Measurements from ENCODE around the gene CEP104. TPM values are rescaled to one million over a fixed set of nuclear protein-coding genes. Genes with fewer than 3 reads are reported as not detected.

Gene CEP104
- polyA plus RNA-seq, 3 donors, result 8.3 to 25.1 (median 13.0) TPM

DNA sequence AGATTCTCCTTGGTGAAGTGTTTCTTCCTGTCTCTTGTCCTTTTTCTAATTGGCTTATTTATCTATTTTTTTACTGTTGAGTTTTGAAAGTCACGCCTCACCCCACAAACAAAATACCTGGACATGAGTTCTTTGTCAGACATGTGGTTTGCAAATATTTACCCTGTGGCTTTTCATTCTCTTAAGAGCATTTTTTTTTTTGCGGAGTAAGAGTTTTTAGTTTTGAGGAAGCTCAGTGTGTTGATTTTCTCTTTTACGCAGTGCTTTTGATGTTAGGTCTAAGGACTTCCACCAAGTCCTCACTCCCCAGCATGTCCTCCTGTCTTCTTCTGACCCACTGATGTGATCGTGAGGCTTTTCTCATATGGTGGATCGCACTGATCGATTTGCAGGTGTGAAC lies 7.9 kb upstream of the CEP104 start:
- no peaks in the 10 kb centered on the region for H3K27me3 ChIP-seq (ENCODE audit: control insufficient read depth in 2 of 2, insufficient read depth in 2 of 2, low read length in 2 of 2)
- no peak overlapping the region for H3K4me3 ChIP-seq (replicated peaks in 1 of 3; ENCODE audit: low read depth in 2 of 3, low read length in 3 of 3)
- no peaks in the 10 kb centered on the region for H3K79me2 ChIP-seq (ENCODE audit: insufficient read depth, low read length)
- Mint-ChIP-seq H3K27ac (peak overlapping the region in 1 of 7 donors; percentile 16), H3K27me3 (ENCODE audit: low read depth in 3 of 3) (peaks cover 0 to 4% (median 0%) of the 10 kb centered on the region in 3 donors), H3K9me3 (peaks cover 0 to 8% (median 1%) of the 10 kb centered on the region in 7 donors), H3K4me1 (peaks cover 2% of the 10 kb centered on the region), H3K4me3 (no peak overlapping the region), H3K36me3 (peaks cover 26 to 40% of the 10 kb centered on the region in 2 donors)
- peaks cover 14 to 37% of the 10 kb centered on the region in 2 donors for H3K36me3 ChIP-seq (replicated peaks in 1 of 2; ENCODE audit: control insufficient read depth in 1 of 2, insufficient read depth in 2 of 2, low read length in 2 of 2)
- H3K9ac ChIP-seq (ENCODE audit: insufficient read depth, low read length, poor library complexity, severe bottlenecking), result no peak overlapping the region
- no peak for DNase-seq
- H3K9me3 ChIP-seq (replicated peaks in 1 of 2; ENCODE audit: control insufficient read depth in 1 of 2, insufficient read depth in 1 of 2, low read length in 2 of 2), result no peaks in the 10 kb centered on the region
- no peak overlapping the region for H3K27ac ChIP-seq (ENCODE audit: low read depth in 1 of 2, low read length in 2 of 2)
- no peaks in the 10 kb centered on the region for H4K20me1 ChIP-seq (ENCODE audit: insufficient read depth, low read length)
- no peak overlapping the region for H2AFZ ChIP-seq (ENCODE audit: insufficient read depth, low read depth, low read length, poor library complexity, severe bottlenecking)
- no peak for TF ChIP-seq CTCF (IDR thresholded peaks at IDR 0.05)
- 83% methylated on average over 3 of the region's 6 CpGs for WGBS (ENCODE audit: insufficient coverage)
- intact Hi-C loops (cut with micrococcal nuclease), result no loop called here
- H3K4me1 ChIP-seq (ENCODE audit: control insufficient read depth in 1 of 2, insufficient read depth in 2 of 2, low read length in 2 of 2), result no peaks in the 10 kb centered on the region
- no peak overlapping the region for H3K4me2 ChIP-seq (replicated peaks; ENCODE audit: extremely low read depth, low read length, poor library complexity, severe bottlenecking)

GRCh38 chr1:3863231-3863935 lies 6.4 kb upstream of the CEP104 start:
- peaks cover 0 to 4% of the 10 kb centered on the region in 2 donors for H3K4me1 ChIP-seq (ENCODE audit: control insufficient read depth in 1 of 2, insufficient read depth in 2 of 2, low read length in 2 of 2)
- H3K36me3 ChIP-seq (replicated peaks in 1 of 2; ENCODE audit: control insufficient read depth in 1 of 2, insufficient read depth in 2 of 2, low read length in 2 of 2), result peaks cover 8 to 24% of the 10 kb centered on the region in 2 donors
- peaks cover under 1% of the 10 kb centered on the region for H3K79me2 ChIP-seq (ENCODE audit: insufficient read depth, low read length)
- H3K27me3 ChIP-seq (ENCODE audit: control insufficient read depth in 2 of 2, insufficient read depth in 2 of 2, low read length in 2 of 2), result no peaks in the 10 kb centered on the region
- WGBS (ENCODE audit: insufficient coverage), result 98% methylated on average over 8 of the region's 12 CpGs
- H3K9me3 ChIP-seq (replicated peaks in 1 of 2; ENCODE audit: control insufficient read depth in 1 of 2, insufficient read depth in 1 of 2, low read length in 2 of 2), result no peaks in the 10 kb centered on the region
- no peak overlapping the region for H3K4me3 ChIP-seq (replicated peaks in 1 of 3; ENCODE audit: low read depth in 2 of 3, low read length in 3 of 3)
- H3K4me2 ChIP-seq (replicated peaks; ENCODE audit: extremely low read depth, low read length, poor library complexity, severe bottlenecking), result no peak overlapping the region
- no peak overlapping the region for H3K4me3 Mint-ChIP-seq
- DNase-seq, result no peak
- no peak overlapping the region for H3K9ac ChIP-seq (ENCODE audit: insufficient read depth, low read length, poor library complexity, severe bottlenecking)
- H3K9me3 Mint-ChIP-seq, result peaks cover 0 to 8% (median under 1%) of the 10 kb centered on the region in 7 donors
- no peak overlapping the region for H3K27ac ChIP-seq (ENCODE audit: low read depth in 1 of 2, low read length in 2 of 2)
- H3K36me3 Mint-ChIP-seq, result peaks cover 23 to 28% of the 10 kb centered on the region in 2 donors
- intact Hi-C loops (cut with micrococcal nuclease), result no loop called here
- no peak overlapping the region for H2AFZ ChIP-seq (ENCODE audit: insufficient read depth, low read depth, low read length, poor library complexity, severe bottlenecking)
- H3K27ac Mint-ChIP-seq, result no peak overlapping the region
- TF ChIP-seq CTCF (IDR thresholded peaks at IDR 0.05), result no peak
- peaks cover 12% of the 10 kb centered on the region for H3K4me1 Mint-ChIP-seq
- H3K27me3 Mint-ChIP-seq (ENCODE audit: low read depth in 3 of 3), result peaks cover 0 to 2% (median 0%) of the 10 kb centered on the region in 3 donors
- H4K20me1 ChIP-seq (ENCODE audit: insufficient read depth, low read length), result peaks cover 6% of the 10 kb centered on the region
